GM18868 (cell line): ENCODE measurements around the gene MARCHF10.

Experiments used
- ATAC-seq: cut with Tn5 transposase; IDR thresholded peaks from one replicate; pipeline ENCODE4 v1.9.1; 2021; ENCODE audit warnings: mild to moderate bottlenecking, moderate library complexity; ENCODE audit not compliant: unreplicated experiment

Gene MARCHF10

DNA sequence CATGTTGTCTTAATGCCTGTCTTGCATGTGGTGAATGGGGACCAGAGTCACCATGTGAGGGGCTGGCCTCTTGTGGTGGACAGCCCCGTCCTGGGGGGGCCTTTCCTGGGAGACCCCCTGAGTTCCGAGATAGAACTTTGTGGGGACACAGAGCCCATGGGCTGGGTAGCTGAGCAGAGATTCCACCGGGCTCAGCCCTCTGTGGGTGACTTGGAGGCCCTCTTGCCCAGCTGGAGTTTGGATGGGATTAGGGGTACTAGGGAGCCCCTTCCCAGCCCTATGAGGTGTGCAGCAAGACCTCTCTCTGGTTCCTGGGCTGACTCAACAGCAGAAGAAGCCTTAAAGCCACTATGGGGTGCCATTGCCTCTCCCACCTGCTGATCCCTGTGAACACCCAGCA lies 142.5 kb downstream of the MARCHF10 start:
- ATAC-seq = no peak

- ATAC-seq = no peak
These were observed 143.6 kb downstream of the MARCHF10 start for GRCh38 chr17:62664336-62665120.

DNA sequence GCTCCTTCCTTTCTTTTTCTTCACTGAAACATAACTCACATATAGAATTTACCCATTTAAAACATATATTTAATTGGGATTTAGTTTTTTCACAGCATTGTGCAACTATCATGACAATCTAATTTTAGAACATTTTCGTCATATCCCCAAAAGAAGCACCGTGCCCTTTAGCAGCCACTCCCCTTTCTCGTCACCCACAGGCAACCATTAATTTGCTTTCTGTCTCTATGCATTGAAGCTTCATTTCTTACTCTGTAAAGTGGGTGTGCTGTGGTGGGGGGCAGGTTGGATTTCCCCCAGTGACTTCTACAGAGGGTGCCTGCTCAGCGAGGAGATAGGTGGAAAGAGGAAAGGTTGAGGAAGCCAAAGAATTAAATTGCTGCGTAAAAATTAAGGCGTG lies 144.8 kb downstream of the MARCHF10 start:
- no peak for ATAC-seq

GRCh38 chr17:62662855-62663254 lies 145.3 kb downstream of the MARCHF10 start:
- ATAC-seq = no peak

- ATAC-seq = no peak
These were observed 146.8 kb downstream of the MARCHF10 start for GRCh38 chr17:62661337-62661736.

DNA sequence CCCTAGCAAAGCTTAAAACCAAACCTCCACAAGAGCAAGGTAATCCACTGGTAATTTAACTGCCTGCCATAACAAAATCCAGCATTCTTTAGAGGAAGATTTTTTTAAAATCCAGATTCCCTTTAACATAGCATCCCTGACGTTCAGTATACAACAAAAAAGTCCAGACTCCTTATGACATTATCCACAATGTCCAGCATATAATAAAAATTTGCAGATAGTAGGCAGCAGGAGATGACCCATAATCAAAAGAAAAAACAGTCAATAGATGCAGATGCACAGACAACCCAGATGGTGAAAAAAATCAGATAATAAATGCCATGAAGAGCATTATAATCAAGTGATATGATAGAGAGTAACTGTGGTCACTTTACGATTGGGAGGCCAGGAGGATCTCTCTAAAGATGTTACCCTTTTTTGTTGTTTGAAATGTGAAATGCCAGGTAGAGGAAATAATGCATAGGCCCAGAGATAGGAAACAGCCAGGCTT lies 147.4 kb downstream of the MARCHF10 start:
- no peak for ATAC-seq

GRCh38 chr17:62658136-62658920 lies 149.8 kb downstream of the MARCHF10 start:
- no peak for ATAC-seq

GRCh38 chr17:62657690-62658089 lies 150.4 kb downstream of the MARCHF10 start:
- no peak for ATAC-seq

DNA sequence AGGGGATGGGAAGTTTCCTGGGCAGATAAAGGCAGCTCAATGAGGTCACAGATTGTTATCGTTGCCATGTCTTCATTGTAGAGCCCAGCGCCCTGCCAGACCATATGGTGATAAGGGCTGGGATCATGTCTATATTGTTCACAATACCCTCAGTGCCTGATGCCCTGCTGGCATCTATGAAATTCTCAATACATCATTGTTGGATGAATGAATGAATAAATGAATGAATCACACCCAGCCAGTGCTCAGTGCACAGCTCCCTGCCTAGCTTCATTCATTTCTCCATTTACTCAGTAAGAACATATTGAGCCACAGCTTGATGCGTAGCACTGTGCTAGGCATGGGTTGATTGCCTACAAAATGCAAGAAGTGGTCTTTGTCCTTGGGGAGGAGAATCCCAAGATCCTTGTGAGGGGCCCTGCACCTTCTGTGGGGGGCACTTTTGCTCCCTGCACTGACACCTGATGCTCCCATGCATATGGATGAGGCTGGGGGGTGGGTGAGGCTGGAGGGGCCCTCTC lies 150.9 kb downstream of the MARCHF10 start:
- no peak for ATAC-seq

- no peak for ATAC-seq
These were observed 151.7 kb downstream of the MARCHF10 start for GRCh38 chr17:62656446-62656845.

GRCh38 chr17:62655656-62656055 lies 152.5 kb downstream of the MARCHF10 start:
- ATAC-seq = no peak

DNA sequence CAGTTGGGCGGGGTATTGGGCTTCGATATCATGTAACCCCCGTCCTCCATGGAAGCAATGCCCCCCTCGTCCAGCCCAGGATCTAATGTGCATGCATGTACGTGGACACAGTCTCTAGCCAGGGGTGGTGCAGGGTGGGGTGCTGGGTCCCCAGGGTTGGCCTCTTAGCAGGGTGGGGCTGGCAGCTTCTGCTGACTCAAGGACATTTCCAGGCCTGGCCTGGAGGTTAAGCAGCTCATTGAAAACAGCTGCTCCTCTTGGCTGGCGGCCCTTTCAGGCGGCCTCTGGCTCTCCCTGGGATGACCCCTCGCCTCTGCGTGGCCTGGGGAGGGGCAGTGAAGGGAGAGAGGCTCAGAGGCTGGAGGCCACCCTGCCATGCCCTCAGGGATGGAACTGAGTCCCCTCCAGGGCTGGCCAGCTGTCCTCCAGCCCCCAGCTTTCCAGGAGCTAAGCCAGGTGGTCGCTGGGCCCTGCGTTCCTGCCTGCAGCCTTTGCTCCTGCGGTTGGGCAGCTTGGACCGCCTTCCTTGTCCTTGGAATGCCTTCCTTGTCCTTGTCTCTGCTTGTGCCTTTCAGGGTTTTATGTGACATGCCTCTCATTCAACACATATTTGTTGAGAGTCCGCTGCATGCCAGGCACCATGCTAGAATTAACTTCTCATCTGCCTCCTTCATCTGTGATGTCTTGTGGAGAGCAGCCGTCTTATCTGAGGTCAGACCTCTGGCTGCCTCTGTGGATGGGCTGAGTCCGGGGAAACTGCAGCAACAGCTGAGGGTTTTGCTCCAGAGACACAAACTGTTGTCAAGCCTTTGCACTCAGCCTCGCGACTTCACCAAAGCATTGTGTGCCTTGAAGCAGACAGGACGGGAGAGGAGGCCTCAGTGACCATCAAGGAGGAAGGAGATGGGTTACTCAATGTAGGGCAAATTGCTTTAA lies 154.0 kb downstream of the MARCHF10 start:
- ATAC-seq = no peak

DNA sequence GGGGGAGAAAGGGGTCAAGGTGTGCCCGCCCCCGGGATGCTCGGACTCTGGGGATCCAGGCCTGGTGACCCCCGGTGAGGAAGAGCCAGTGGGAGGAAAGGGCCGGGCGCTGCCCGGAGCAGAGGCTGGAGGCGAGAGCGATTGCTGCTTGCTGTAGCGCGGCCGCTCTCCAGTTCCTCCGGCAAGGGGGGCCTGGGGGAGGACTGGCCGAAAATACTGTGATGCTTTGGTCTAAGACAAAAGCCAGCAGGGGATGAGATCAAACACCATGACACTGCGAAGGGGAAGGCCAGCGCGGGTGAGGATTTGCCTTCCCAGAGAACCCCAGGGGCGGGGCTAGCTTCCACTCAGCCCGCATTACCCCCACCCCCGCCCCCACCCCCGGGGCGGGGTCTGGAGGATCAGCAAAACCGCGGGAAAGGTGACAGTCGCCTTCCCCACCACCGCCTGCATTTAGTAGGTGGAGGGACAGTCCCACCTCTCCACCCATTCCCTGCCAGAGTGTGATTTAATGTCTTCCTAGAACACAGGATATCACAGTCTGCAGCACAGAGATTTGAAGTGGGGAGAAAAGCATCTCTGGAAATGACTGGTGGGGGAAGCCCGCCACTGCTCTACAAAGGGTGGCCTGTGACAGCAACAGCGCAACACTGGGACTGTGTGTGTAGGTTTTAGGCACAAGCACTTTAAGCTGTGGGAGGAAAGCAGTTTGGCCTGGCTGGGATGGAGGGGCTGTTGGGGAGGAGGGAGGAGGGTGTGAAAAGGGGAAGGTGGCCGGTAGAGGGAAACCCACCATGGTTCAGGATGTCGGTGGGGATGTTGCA lies 154.9 kb downstream of the MARCHF10 start:
- ATAC-seq = peak; percentile 94

DNA sequence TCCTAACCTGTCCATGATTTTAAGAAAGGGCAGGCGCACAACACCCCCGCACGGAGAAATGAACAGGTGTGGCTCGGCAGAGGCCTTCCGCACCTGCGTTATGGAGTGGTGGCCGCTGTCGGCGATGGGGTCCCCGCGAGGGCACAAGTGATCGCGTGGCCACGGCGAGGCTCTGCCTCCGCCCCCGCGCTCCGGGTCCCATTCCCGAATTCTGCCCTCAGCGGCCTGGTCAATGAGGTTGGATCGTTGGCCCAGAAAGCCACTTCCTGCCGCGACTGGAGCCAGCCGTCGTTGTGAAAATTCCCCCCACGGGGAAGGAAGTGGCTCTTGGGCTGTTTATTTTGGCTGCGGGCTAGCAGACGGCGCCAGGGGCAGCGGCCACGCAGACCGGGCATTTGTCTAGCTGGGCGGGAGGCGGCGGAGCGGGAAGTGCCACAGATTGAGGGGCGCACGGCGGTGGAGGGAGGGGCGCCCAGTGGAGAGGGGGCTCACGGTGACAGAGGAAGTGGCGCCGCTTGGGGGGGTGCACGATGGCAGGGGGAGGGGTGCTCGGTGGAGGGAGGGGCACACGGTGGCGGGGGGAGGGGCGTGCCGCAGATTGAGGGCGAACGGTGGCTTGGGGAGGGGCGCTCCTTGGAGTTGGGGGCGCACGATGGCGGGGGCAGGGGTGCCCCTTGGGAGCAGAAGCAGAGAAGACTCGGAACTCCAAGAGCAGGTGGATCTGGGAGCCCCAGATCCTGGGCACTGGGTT lies 155.7 kb downstream of the MARCHF10 start:
- no peak for ATAC-seq
